Uterine smooth muscle cell (primary cell): ENCODE results near the gene PDZD8. TPM values are rescaled to one million over a fixed set of nuclear protein-coding genes. Genes with fewer than 3 reads are reported as not detected.

Experiments used
- total RNA-seq: library from RNA; depleted of rRNA; stranded (reverse); fragments of >200 nt; gene quantifications from 2 replicates; pipeline ENCODE4 v1.2.3, GENCODE V29; 2014

Gene PDZD8
- total RNA-seq, result 20.8 and 21.1 TPM in 2 replicates

DNA sequence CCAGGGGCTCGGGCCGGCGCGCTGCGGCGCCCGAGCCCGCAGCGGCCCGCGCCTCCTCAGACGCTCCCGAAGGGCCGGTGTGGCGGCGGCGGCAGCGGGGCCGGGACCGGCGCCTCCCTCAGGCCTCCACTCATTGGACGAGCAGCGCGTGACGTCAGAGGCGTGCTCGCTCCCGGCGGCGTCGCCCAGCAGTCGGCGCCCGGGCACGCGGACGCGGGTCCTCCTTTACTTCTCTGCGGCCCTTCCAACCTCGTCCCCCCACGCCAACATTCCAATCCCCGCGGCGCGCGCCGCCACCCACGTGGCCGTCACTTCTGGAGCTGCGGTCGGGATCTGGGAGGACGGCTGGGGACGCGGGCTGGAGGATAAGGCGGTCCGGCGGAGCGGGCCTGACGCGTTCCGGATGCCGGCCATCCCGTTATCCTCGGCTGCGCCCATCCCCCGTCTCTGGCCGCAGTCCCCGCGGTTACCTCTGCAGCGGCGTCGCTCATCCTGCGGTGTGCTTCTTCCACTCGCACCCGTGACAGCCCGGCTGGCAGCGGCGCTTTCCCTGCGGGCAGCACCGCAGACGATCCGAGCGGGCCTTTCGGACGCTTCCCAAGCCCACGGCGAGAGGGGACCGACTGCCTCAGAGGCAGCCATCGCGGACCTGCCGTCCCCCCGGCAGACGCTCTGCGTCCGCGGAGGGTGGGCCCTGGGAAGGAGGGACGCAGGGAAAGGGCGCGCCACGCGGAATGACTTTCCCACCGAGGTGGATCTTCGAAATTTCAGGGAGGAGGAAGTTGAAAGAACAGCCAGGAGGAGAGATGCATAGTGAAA, at the start of gene PDZD8:
Gene PDZD8 (minus strand): TSS at position 81 of the 819 bp plus-strand sequence. CDS start 213 bp downstream, outside the sequence.

GRCh38 chr10:117240621-117241529, 134.4 kb downstream of the PDZD8 start, which contains the start of gene SLC18A2:
TSS of gene SLC18A2 (plus strand) at chr10:117241114. CDS start at chr10:117241694, 580 bp downstream.

Other genes with a start within 250 kb of the PDZD8 start
- gene VAX1, start 237.2 kb downstream of the PDZD8 start, total RNA-seq, result not detected in 2 replicates
- gene KCNK18, start 178.0 kb downstream of the PDZD8 start, total RNA-seq, result not detected in 2 replicates
- not detected in 2 replicates for gene SLC18A2, start 134.3 kb downstream of the PDZD8 start, total RNA-seq
- gene EMX2, start 167.3 kb upstream of the PDZD8 start, total RNA-seq, result 2.2 and 3.6 TPM in 2 replicates